Astrocyte (in vitro differentiated cells and primary cell): ENCODE measurements around the gene DTX2. TPM values are rescaled to one million over a fixed set of nuclear protein-coding genes. Genes with fewer than 3 reads are reported as not detected.
"Not testable (repeated sequence)": the region's sequence is repeated elsewhere in the genome, so short reads cannot be mapped to it uniquely, and the experiment has no call there.

ENCODE experiments used
- DNase-seq: peaks from one replicate; pipeline ENCODE4 v3.0.0-alpha.2; 2010; ENCODE audit warnings: low read depth
- FAIRE-seq: peaks from 2 replicates; lab custom pipeline; 2011; peaks lifted over from hg19 to GRCh38; lab: Jason Lieb, UNC
- H2AFZ ChIP-seq: 2 replicates; pipeline ENCODE4 v1.6.0; 2012; ENCODE audit warnings: low read depth, low read length, inconsistent platforms
- H3K27ac ChIP-seq: 2 replicates; pipeline ENCODE4 v1.5.1; 2011; ENCODE audit warnings: low read depth, low read length, inconsistent platforms
- H3K27me3 ChIP-seq: 2 replicates; pipeline ENCODE4 v1.6.0; 2011; ENCODE audit warnings: low read length, inconsistent platforms; ENCODE audit not compliant: insufficient read depth
- H3K36me3 ChIP-seq: 2 replicates; pipeline ENCODE4 v1.5.1; 2011; ENCODE audit warnings: low read length, inconsistent platforms; ENCODE audit not compliant: insufficient read depth
- H3K4me1 ChIP-seq: 2 replicates; pipeline ENCODE4 v1.5.1; 2011; ENCODE audit warnings: low read length, inconsistent platforms; ENCODE audit not compliant: insufficient read depth
- H3K4me2 ChIP-seq: 2 replicates; pipeline ENCODE4 v1.6.0; 2012; ENCODE audit warnings: low read length, inconsistent platforms
- H3K4me3 ChIP-seq: 2 replicates; pipeline ENCODE4 v1.5.1; 2011; ENCODE audit warnings: low read depth, mild to moderate bottlenecking, low read length, inconsistent platforms; ENCODE audit not compliant: insufficient read depth
- H3K79me2 ChIP-seq: 2 replicates; pipeline ENCODE4 v1.6.0; 2012; ENCODE audit warnings: mild to moderate bottlenecking, low read length, inconsistent platforms; ENCODE audit not compliant: insufficient read depth
- H3K9ac ChIP-seq: 2 replicates; pipeline ENCODE4 v1.6.0; 2012; ENCODE audit warnings: mild to moderate bottlenecking, low read length, inconsistent platforms
- H3K9me3 ChIP-seq: 2 replicates; pipeline ENCODE4 v1.5.1; 2012; ENCODE audit warnings: low read depth, mild to moderate bottlenecking, low read length, inconsistent platforms; ENCODE audit not compliant: insufficient read depth
- H4K20me1 ChIP-seq: 2 replicates; pipeline ENCODE4 v1.6.0; 2012; ENCODE audit warnings: low read length, inconsistent platforms; ENCODE audit not compliant: insufficient read depth
- H3K27ac Mint-ChIP-seq: one replicate; pipeline ENCODE4 v1.8.0; 2021; ENCODE audit warnings: mild to moderate bottlenecking, mixed read lengths; ENCODE audit not compliant: unreplicated experiment
- H3K27me3 Mint-ChIP-seq: one replicate; pipeline ENCODE4 v1.8.0; 2021; ENCODE audit warnings: low read depth, mixed read lengths; ENCODE audit not compliant: unreplicated experiment
- H3K36me3 Mint-ChIP-seq: one replicate; pipeline ENCODE4 v1.8.0; 2021; ENCODE audit warnings: low read depth, mixed read lengths; ENCODE audit not compliant: unreplicated experiment
- H3K4me1 Mint-ChIP-seq: one replicate; pipeline ENCODE4 v1.8.0; 2021; ENCODE audit warnings: low read depth, mixed read lengths; ENCODE audit not compliant: unreplicated experiment
- H3K4me3 Mint-ChIP-seq: one replicate; pipeline ENCODE4 v1.8.0; 2021; ENCODE audit warnings: mild to moderate bottlenecking, moderate library complexity, mixed read lengths; ENCODE audit not compliant: unreplicated experiment
- H3K9me3 Mint-ChIP-seq: one replicate; pipeline ENCODE4 v1.8.0; 2021; ENCODE audit warnings: mild to moderate bottlenecking, mixed read lengths; ENCODE audit not compliant: unreplicated experiment
- CTCF ChIP-seq: IDR thresholded peaks from 2 replicates; pipeline ENCODE4 v1.5.1; 2011; ENCODE audit warnings: low read depth, mild to moderate bottlenecking, inconsistent platforms, low read length, moderate library complexity; ENCODE audit not compliant: insufficient read depth
- total RNA-seq: library from RNA; stranded (reverse); gene quantifications from 2 replicates; pipeline ENCODE4 v1.2.1, GENCODE V29; 2021

Gene DTX2
- total RNA-seq, 1 donor from 2014 or later = 19.7 TPM

- not testable (repeated sequence) for H3K27me3 ChIP-seq, H3K79me2 ChIP-seq, H2AFZ ChIP-seq, H3K36me3 Mint-ChIP-seq, H3K9me3 Mint-ChIP-seq, H3K4me1 Mint-ChIP-seq, H3K4me2 ChIP-seq, H3K27me3 Mint-ChIP-seq, H3K27ac ChIP-seq, H3K4me3 ChIP-seq, H3K9me3 ChIP-seq, H3K9ac ChIP-seq, H3K36me3 ChIP-seq, H3K27ac Mint-ChIP-seq, H3K4me1 ChIP-seq, H4K20me1 ChIP-seq, H3K4me3 Mint-ChIP-seq, FAIRE-seq
- TF ChIP-seq CTCF = peak; percentile 46
- peak; percentile 67 for DNase-seq
These were observed 23.6 kb upstream of the DTX2 start for GRCh38 chr7:76437873-76438272.

- H3K4me3 ChIP-seq, H3K36me3 ChIP-seq, H4K20me1 ChIP-seq, DNase-seq, FAIRE-seq, H3K4me2 ChIP-seq, H3K79me2 ChIP-seq, H3K36me3 Mint-ChIP-seq, H3K4me3 Mint-ChIP-seq, H3K9me3 Mint-ChIP-seq, H3K4me1 ChIP-seq, H3K9ac ChIP-seq, H3K27me3 Mint-ChIP-seq, H3K27me3 ChIP-seq, H3K27ac Mint-ChIP-seq, H3K9me3 ChIP-seq, H3K4me1 Mint-ChIP-seq, H2AFZ ChIP-seq, H3K27ac ChIP-seq: not testable (repeated sequence)
These were observed 22.2 kb upstream of the DTX2 start for GRCh38 chr7:76439120-76439888.

- not testable (repeated sequence) for DNase-seq, H4K20me1 ChIP-seq, H3K4me1 ChIP-seq, H3K27ac ChIP-seq, H3K4me3 Mint-ChIP-seq, H2AFZ ChIP-seq, H3K27ac Mint-ChIP-seq, H3K27me3 ChIP-seq, H3K9ac ChIP-seq, H3K9me3 ChIP-seq, H3K36me3 ChIP-seq, FAIRE-seq, H3K79me2 ChIP-seq, H3K4me2 ChIP-seq, H3K4me3 ChIP-seq, H3K9me3 Mint-ChIP-seq, H3K27me3 Mint-ChIP-seq, H3K36me3 Mint-ChIP-seq, H3K4me1 Mint-ChIP-seq
These were observed 21.1 kb upstream of the DTX2 start for GRCh38 chr7:76440404-76440803.

GRCh38 chr7:76441792-76442191, 19.7 kb upstream of the DTX2 start:
- FAIRE-seq, H3K4me1 Mint-ChIP-seq: not testable (repeated sequence)

GRCh38 chr7:76442664-76443446, 18.7 kb upstream of the DTX2 start:
- H3K36me3 Mint-ChIP-seq, H3K27ac ChIP-seq, H3K4me1 ChIP-seq, H3K27me3 Mint-ChIP-seq, H3K9me3 ChIP-seq, H3K27ac Mint-ChIP-seq, H3K36me3 ChIP-seq, H3K9me3 Mint-ChIP-seq, H3K4me3 ChIP-seq, H3K9ac ChIP-seq, H3K79me2 ChIP-seq, H2AFZ ChIP-seq, H4K20me1 ChIP-seq, FAIRE-seq, H3K4me2 ChIP-seq, H3K4me3 Mint-ChIP-seq, DNase-seq, H3K27me3 ChIP-seq, H3K4me1 Mint-ChIP-seq: not testable (repeated sequence)

More at GRCh38 chr7:76441792-76442191, 19.7 kb upstream of the DTX2 start:
- DNase-seq, H3K27me3 Mint-ChIP-seq, H3K27ac ChIP-seq, H3K36me3 Mint-ChIP-seq, H3K27me3 ChIP-seq, H3K9me3 Mint-ChIP-seq, H3K4me2 ChIP-seq, H3K9ac ChIP-seq, H3K36me3 ChIP-seq, H3K4me1 ChIP-seq, H4K20me1 ChIP-seq, H3K4me3 Mint-ChIP-seq, H3K79me2 ChIP-seq, H3K27ac Mint-ChIP-seq, H3K4me3 ChIP-seq, H3K9me3 ChIP-seq, H2AFZ ChIP-seq: not testable (repeated sequence)
